Keratinocyte (primary cell): Measurements from ENCODE around the gene INTS1. TPM values are rescaled to one million over a fixed set of nuclear protein-coding genes. Genes with fewer than 3 reads are reported as not detected.

Experiments
- DNase-seq: peaks from one replicate; pipeline ENCODE4 v3.0.0-alpha.2; 2011; ENCODE audit warnings: low read depth, missing footprints, low spot score
- FAIRE-seq: peaks from 2 replicates; lab custom pipeline; 2011; peaks lifted over from hg19 to GRCh38; lab: Jason Lieb, UNC
- H2AFZ ChIP-seq: 2 replicates; pipeline ENCODE4 v1.6.0; 2012; ENCODE audit warnings: low read length, control low read depth, inconsistent platforms; ENCODE audit not compliant: control insufficient read depth
- H3K27ac ChIP-seq: 2 replicates; pipeline ENCODE4 v1.5.1; 2011; ENCODE audit warnings: low read length; ENCODE audit not compliant: control insufficient read depth, insufficient read depth
- H3K27me3 ChIP-seq: 3 replicates; pipeline ENCODE4 v1.6.0; 2011; ENCODE audit warnings: low read length; ENCODE audit not compliant: control insufficient read depth, insufficient read depth; ENCODE audit errors: extremely low read depth
- H3K36me3 ChIP-seq, 2 experiments: 2 replicates in 1 of 2; 3 replicates in 1 of 2; pipeline ENCODE4 v1.5.1; 2011; ENCODE audit warnings: low read length in 2 of 2, mild to moderate bottlenecking in 1 of 2; ENCODE audit not compliant: control insufficient read depth in 2 of 2, insufficient read depth in 2 of 2; ENCODE audit errors: extremely low read depth in 1 of 2
- H3K4me1 ChIP-seq: 3 replicates; pipeline ENCODE4 v1.5.1; 2011; ENCODE audit warnings: low read length; ENCODE audit not compliant: control insufficient read depth, insufficient read depth; ENCODE audit errors: extremely low read depth
- H3K4me2 ChIP-seq: 3 replicates; pipeline ENCODE4 v1.6.0; 2011; ENCODE audit warnings: low read depth, low read length; ENCODE audit not compliant: control insufficient read depth, insufficient read depth; ENCODE audit errors: extremely low read depth
- H3K4me3 ChIP-seq, 3 experiments: fragments of 200-600 bp in 1 of 3; sonication (generic) in 1 of 3; 2 replicates in 2 of 3; 3 replicates in 1 of 3; pipeline ENCODE4 v1.5.1; 2011 to 2016; ENCODE audit warnings: low read length in 3 of 3, mild to moderate bottlenecking in 3 of 3, control low read depth in 2 of 3, inconsistent platforms in 1 of 3, low read depth in 1 of 3, mixed read lengths in 1 of 3, mixed run types in 1 of 3, moderate library complexity in 1 of 3; ENCODE audit not compliant: control insufficient read depth in 2 of 3, insufficient read depth in 2 of 3; ENCODE audit errors: extremely low read depth in 1 of 3
- H3K79me2 ChIP-seq: 2 replicates; pipeline ENCODE4 v1.6.0; 2012; ENCODE audit warnings: low read length; ENCODE audit not compliant: control insufficient read depth, insufficient read depth
- H3K9ac ChIP-seq: 3 replicates; pipeline ENCODE4 v1.6.0; 2011; ENCODE audit warnings: low read length; ENCODE audit not compliant: control insufficient read depth, insufficient read depth; ENCODE audit errors: extremely low read depth
- H3K9me1 ChIP-seq: 3 replicates; pipeline ENCODE4 v1.6.0; 2011; ENCODE audit warnings: low read length; ENCODE audit not compliant: control insufficient read depth, insufficient read depth; ENCODE audit errors: extremely low read depth
- H3K9me3 ChIP-seq: 2 replicates; pipeline ENCODE4 v1.5.1; 2012; ENCODE audit warnings: low read depth, low read length; ENCODE audit not compliant: control insufficient read depth
- H4K20me1 ChIP-seq: 3 replicates; pipeline ENCODE4 v1.6.0; 2011; ENCODE audit warnings: low read length; ENCODE audit not compliant: control insufficient read depth, insufficient read depth; ENCODE audit errors: extremely low read depth
- CTCF ChIP-seq, 3 experiments: IDR thresholded peaks in 1 of 3; conservative IDR thresholded peaks in 1 of 3; optimal IDR thresholded peaks in 1 of 3; 2 replicates in 2 of 3; 3 replicates in 1 of 3; pipeline versions ENCODE3 to v1.5.1; 2011; ENCODE audit warnings: low read length in 3 of 3, mild to moderate bottlenecking in 3 of 3, moderate library complexity in 2 of 3, control low read depth in 1 of 3, inconsistent platforms in 1 of 3; ENCODE audit not compliant: insufficient read depth in 2 of 3; ENCODE audit errors: extremely low read depth in 1 of 3
- EZH2 ChIP-seq: IDR thresholded peaks from one replicate; pipeline ENCODE4 v1.6.1; 2012; ENCODE audit warnings: inconsistent platforms, mild to moderate bottlenecking, low read length, moderate library complexity
- dilution Hi-C: fragments of 300-500 bp; cut with MboI; formaldehyde crosslinking; loops from one replicate; pipeline ENCODE4 v1.7.0; 2020; ENCODE audit warnings: low sequenced_read_pairs; ENCODE audit not compliant: extremely low pct_ligation_motif_present
- polyA plus RNA-seq, 5 experiments: library from polyadenylated mRNA; depleted of rRNA in 3 of 5; stranded (reverse) in 3 of 5; stranded (forward) in 1 of 5; unstranded in 1 of 5; fragments of >200 nt; gene quantifications; 1 replicate in 1 of 5; 2 replicates in 3 of 5; 3 replicates in 1 of 5; pipeline versions ENCODE4 v1.2.1 to v1.2.3, GENCODE V29; 2011 to 2012; ENCODE audit warnings: missing spikeins in 2 of 5, low read depth in 1 of 5, low replicate concordance in 1 of 5

The INTS1 gene
- polyA plus RNA-seq, 1 donor (not counting 4 experiments of a cell fraction or from before 2014, with no cell fraction given) = 10.6 TPM

GRCh38 chr7:1544896-1545416, 40.8 kb upstream of the INTS1 start:
- Histone ChIP-seq H3K4me2 (no peak overlapping the region), H3K9me1 (no peaks in the 10 kb centered on the region), H3K79me2 (no peaks in the 10 kb centered on the region), H3K27ac (peak overlapping the region; percentile 0), H3K36me3 (peaks cover 0 to 9% of the 10 kb centered on the region in 2 experiments), H4K20me1 (no peaks in the 10 kb centered on the region), H3K4me1 (peaks cover 18% of the 10 kb centered on the region), H3K9ac (peak overlapping the region; percentile 53), H3K27me3 (no peaks in the 10 kb centered on the region), H3K4me3 (no peak overlapping the region), H2AFZ (no peak overlapping the region), H3K9me3 (no peaks in the 10 kb centered on the region)
- no peak for DNase-seq
- TF ChIP-seq EZH2 (no peak), CTCF (optimal IDR thresholded peaks at IDR 0.05 in 1 of 3, IDR thresholded peaks at IDR 0.05 in 1 of 3, conservative IDR thresholded peaks at IDR 0.05 in 1 of 3; ENCODE audit: extremely low read depth in 1 of 3, insufficient read depth in 2 of 3, low read length in 3 of 3) (no peak)
- dilution Hi-C loops = no loop called here
- no peak for FAIRE-seq

- peak overlapping the region; percentile 53 for H3K9ac ChIP-seq
- peaks cover 3% of the 10 kb centered on the region for H3K79me2 ChIP-seq
- DNase-seq = no peak
- TF ChIP-seq EZH2 (no peak), CTCF (optimal IDR thresholded peaks at IDR 0.05 in 1 of 3, IDR thresholded peaks at IDR 0.05 in 1 of 3, conservative IDR thresholded peaks at IDR 0.05 in 1 of 3; ENCODE audit: extremely low read depth in 1 of 3, insufficient read depth in 2 of 3, low read length in 3 of 3) (no peak)
- H4K20me1 ChIP-seq = no peaks in the 10 kb centered on the region
- H3K9me3 ChIP-seq = no peaks in the 10 kb centered on the region
- peaks cover 18% of the 10 kb centered on the region for H3K4me1 ChIP-seq
- peaks cover 0 to 10% of the 10 kb centered on the region in 2 experiments for H3K36me3 ChIP-seq
- FAIRE-seq = no peak
- no peak overlapping the region for H2AFZ ChIP-seq
- dilution Hi-C loops = no loop called here
- no peaks in the 10 kb centered on the region for H3K9me1 ChIP-seq
- peak overlapping the region; percentile 0 for H3K27ac ChIP-seq
- H3K4me2 ChIP-seq = no peak overlapping the region
- H3K4me3 ChIP-seq = no peak overlapping the region
- no peaks in the 10 kb centered on the region for H3K27me3 ChIP-seq
Observed at GRCh38 chr7:1544178-1544895, 40.1 kb upstream of the INTS1 start.
